Kidney capillary endothelial cell (primary cell): ENCODE measurements around the gene TEX54.
A peak's percentile ranks its signal among the peaks of the same experiment; 100 is the strongest.

Experiments used
- DNase-seq: peaks from one replicate; pipeline ENCODE4 v3.0.0-alpha.2; 2018; ENCODE audit warnings: low spot score

The TEX54 gene

GRCh38 chr11:62787005-62787759 is 45.5 kb downstream of the TEX54 start, which contains the start of gene TMEM179B:
TSS of gene TMEM179B (plus strand) at chr11:62787402. CDS start at chr11:62787432, 30 bp downstream.
- DNase-seq: peak; percentile 97

- peak; percentile 81 for DNase-seq
These were observed 46.2 kb downstream of the TEX54 start for GRCh38 chr11:62786318-62787004.

- no peak for DNase-seq
These were observed 49.9 kb downstream of the TEX54 start for GRCh38 chr11:62782753-62783152.
